ENCODE measurements around the gene B3GNT2.

Gene B3GNT2

GRCh38 chr2:62205554-62205953 lies 9.6 kb downstream of the B3GNT2 start:
- DNase-seq (ENCODE audit: low read depth): no peak

GRCh38 chr2:62206024-62206423 lies 10.1 kb downstream of the B3GNT2 start:
- no peak for DNase-seq (ENCODE audit: low read depth)

GRCh38 chr2:62207491-62207890 lies 11.6 kb downstream of the B3GNT2 start:
- no peak for DNase-seq (ENCODE audit: low read depth)

- no peak for DNase-seq (ENCODE audit: low read depth)
Measured at GRCh38 chr2:62208074-62208757, 12.3 kb downstream of the B3GNT2 start.

GRCh38 chr2:62208758-62209114 lies 12.8 kb downstream of the B3GNT2 start:
- peak; percentile 64 for DNase-seq (ENCODE audit: low read depth)

- DNase-seq (ENCODE audit: low read depth): no peak
Measured at GRCh38 chr2:62209427-62209991, 13.6 kb downstream of the B3GNT2 start.

GRCh38 chr2:62215306-62216064 lies 19.6 kb downstream of the B3GNT2 start:
- DNase-seq (ENCODE audit: low read depth): no peak

GRCh38 chr2:62216113-62216512 lies 20.2 kb downstream of the B3GNT2 start:
- DNase-seq (ENCODE audit: low read depth): no peak

- no peak for DNase-seq (ENCODE audit: low read depth)
Measured at GRCh38 chr2:62216616-62217015, 20.7 kb downstream of the B3GNT2 start.

GRCh38 chr2:62217421-62217820 lies 21.5 kb downstream of the B3GNT2 start:
- DNase-seq (ENCODE audit: low read depth): no peak

- no peak for DNase-seq (ENCODE audit: low read depth)
Measured at GRCh38 chr2:62217970-62218369, 22.1 kb downstream of the B3GNT2 start.

- no peak for DNase-seq (ENCODE audit: low read depth)
Measured at GRCh38 chr2:62219407-62220159, 23.7 kb downstream of the B3GNT2 start.

GRCh38 chr2:62221141-62221540 lies 25.2 kb downstream of the B3GNT2 start:
- DNase-seq (ENCODE audit: low read depth): no peak

- DNase-seq (ENCODE audit: low read depth): no peak
Measured at GRCh38 chr2:62222171-62222570, 26.3 kb downstream of the B3GNT2 start.

- no peak for DNase-seq (ENCODE audit: low read depth)
Measured at GRCh38 chr2:62222674-62223073, 26.8 kb downstream of the B3GNT2 start.

GRCh38 chr2:62224976-62225375 lies 29.1 kb downstream of the B3GNT2 start:
- DNase-seq (ENCODE audit: low read depth): no peak

GRCh38 chr2:62227386-62228075 lies 31.6 kb downstream of the B3GNT2 start:
- DNase-seq (ENCODE audit: low read depth): no peak

GRCh38 chr2:62229082-62229605 lies 33.2 kb downstream of the B3GNT2 start:
- no peak for DNase-seq (ENCODE audit: low read depth)

- no peak for DNase-seq (ENCODE audit: low read depth)
Measured at GRCh38 chr2:62231541-62231940, 35.6 kb downstream of the B3GNT2 start.

GRCh38 chr2:62234755-62235655 lies 39.1 kb downstream of the B3GNT2 start:
- DNase-seq (ENCODE audit: low read depth): no peak

- DNase-seq (ENCODE audit: low read depth): no peak
Measured at GRCh38 chr2:62236499-62236898, 40.6 kb downstream of the B3GNT2 start.
